GM12873 (cell line): ENCODE data around the gene EGR1.

Source experiments
- CTCF ChIP-seq: IDR thresholded peaks from 2 replicates; pipeline ENCODE4 v1.5.1; 2012; ENCODE audit warnings: low read depth, mild to moderate bottlenecking, moderate library complexity, low read length, control low read depth; ENCODE audit not compliant: insufficient read depth; ENCODE audit errors: missing control alignments

Gene EGR1

GRCh38 chr5:138482638-138483037 lies 17.4 kb downstream of the EGR1 start:
- TF ChIP-seq CTCF: no peak

DNA sequence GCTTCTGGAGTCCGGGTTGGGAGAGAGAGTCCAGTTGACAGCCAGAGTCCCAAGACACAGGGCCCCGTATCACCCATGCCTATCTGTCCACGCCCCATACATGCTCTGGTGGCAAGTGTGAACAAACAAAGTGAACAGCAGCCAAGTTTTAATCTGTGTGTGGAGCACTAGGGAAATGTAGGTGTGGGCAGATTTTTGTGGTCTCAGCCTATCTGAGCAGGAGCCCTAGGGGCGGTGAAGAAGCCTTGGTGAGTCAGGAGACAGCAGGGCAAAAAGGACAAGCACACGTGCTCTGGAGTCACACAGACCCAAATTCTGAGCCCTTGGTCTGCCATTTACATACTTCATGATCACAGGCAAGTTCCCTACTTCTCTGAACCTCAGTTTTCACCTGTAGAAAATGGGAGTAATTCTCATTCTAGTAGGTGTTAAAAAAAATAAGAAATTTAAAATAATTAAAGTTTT lies 23.2 kb downstream of the EGR1 start:
- TF ChIP-seq CTCF: no peak

- no peak for TF ChIP-seq CTCF
Observed at GRCh38 chr5:138489683-138490061, 24.4 kb downstream of the EGR1 start.

DNA sequence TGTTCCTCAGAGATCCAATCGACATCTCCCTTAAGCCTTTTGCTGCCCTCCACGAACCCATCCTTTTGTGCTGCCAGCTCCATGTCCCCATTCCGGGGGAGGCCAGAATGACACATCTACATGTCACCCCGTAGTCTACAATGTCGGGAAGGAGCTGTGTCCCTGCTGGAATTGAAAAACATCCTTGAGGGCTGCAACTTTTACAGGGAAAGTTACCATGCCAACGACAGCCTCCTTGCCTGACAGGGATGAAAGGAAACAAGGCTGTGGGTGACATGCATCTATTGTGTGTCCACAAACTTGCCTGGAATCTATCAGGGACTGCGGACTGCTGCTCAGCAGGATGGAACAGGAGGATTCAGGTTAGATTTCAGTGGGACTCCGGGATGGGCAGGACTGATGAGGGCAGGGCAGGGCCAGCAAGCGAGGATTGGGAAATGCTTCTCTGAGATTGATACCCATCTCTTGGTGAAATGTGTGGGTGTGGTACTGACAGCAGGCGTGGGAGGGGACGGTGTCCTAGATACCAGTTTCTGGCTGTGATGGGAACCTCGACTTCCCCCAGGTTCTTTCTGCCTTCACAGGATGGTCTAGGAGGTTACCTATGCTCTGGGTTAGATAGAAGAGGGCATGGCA lies 25.5 kb downstream of the EGR1 start:
- TF ChIP-seq CTCF: no peak

DNA sequence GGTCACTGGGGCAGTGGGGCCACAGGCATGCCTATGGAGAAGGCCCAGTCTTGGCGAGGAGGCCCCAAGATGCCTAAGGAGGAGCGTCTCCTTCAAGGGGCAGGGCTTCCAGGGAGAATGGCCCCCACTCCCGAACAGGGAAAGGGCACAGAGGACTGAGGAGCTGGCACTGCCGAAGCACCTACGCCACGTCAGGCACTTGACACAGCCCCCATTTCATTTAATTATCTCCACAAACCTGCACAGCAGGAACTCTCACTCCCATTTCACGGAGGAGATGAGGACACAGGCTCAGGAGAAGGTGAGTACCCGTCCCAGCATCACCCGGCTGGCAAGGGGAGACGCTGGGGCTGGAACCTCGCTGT lies 26.0 kb downstream of the EGR1 start:
- no peak for TF ChIP-seq CTCF

GRCh38 chr5:138491669-138492559 lies 26.6 kb downstream of the EGR1 start:
- TF ChIP-seq CTCF: no peak

DNA sequence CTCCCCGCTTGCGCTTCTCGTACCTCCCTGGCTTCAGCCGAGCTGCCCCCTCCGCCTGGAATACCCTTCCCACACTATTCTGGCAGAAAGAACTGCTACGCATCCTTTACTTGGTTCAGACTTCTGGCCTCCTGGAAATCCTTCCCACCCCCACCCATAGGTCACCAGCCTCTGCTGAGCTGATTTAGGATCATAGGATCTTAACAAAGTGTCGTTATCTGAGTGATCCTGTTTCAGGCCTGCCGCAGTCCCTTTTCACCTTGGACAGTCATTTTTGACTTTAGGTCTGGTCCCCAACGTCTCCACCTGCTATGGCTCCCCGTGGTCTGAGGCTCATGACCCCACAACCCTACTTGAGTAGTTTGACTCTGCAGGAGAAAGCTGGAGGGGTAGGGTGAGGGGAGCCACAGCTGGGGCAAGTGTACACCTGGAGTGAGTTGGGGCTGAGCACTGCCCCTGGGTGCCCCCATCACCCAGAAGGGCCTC lies 27.3 kb downstream of the EGR1 start:
- TF ChIP-seq CTCF: no peak
